Astrocyte (in vitro differentiated cells and primary cell): ENCODE measurements around the gene CSTF1.
"Not testable (repeated sequence)": the region's sequence is repeated elsewhere in the genome, so short reads cannot be mapped to it uniquely, and the experiment has no call there.

Experiments used
- CTCF ChIP-seq: IDR thresholded peaks from 2 replicates; pipeline ENCODE4 v1.5.1; 2011; ENCODE audit warnings: low read depth, mild to moderate bottlenecking, inconsistent platforms, low read length, moderate library complexity; ENCODE audit not compliant: insufficient read depth
- EZH2 ChIP-seq: IDR thresholded peaks from 2 replicates; pipeline ENCODE4 v1.6.1; 2012; ENCODE audit warnings: mild to moderate bottlenecking, low read length, inconsistent platforms; ENCODE audit not compliant: insufficient read depth

GRCh38 chr20:56411287-56411686 is 18.8 kb downstream of the CSTF1 start:
- TF ChIP-seq EZH2, CTCF: not testable (repeated sequence)
